Activated T-cell treated with anti-CD3 and anti-CD28 coated beads, Interleukin-2, amount 50 U/mL, for 24 hours (primary cell): ENCODE data around the gene AKR1C4.
"Not testable (repeated sequence)": the region's sequence is repeated elsewhere in the genome, so short reads cannot be mapped to it uniquely, and the experiment has no call there.

Experiments used
- DNase-seq: peaks from one replicate; pipeline ENCODE4 v3.0.0-alpha.2; 2020
- H3K27ac Mint-ChIP-seq: 2 replicates; pipeline ENCODE4 v1.8.0; 2020; ENCODE audit warnings: mild to moderate bottlenecking, mixed read lengths
- H3K27me3 Mint-ChIP-seq: 2 replicates; pipeline ENCODE4 v1.8.0; 2020; ENCODE audit warnings: mixed read lengths
- H3K36me3 Mint-ChIP-seq: 2 replicates; pipeline ENCODE4 v1.8.0; 2020; ENCODE audit warnings: low read depth, mixed read lengths
- H3K4me1 Mint-ChIP-seq: 2 replicates; pipeline ENCODE4 v1.8.0; 2020; ENCODE audit warnings: low read depth, mixed read lengths
- H3K4me3 Mint-ChIP-seq: 2 replicates; pipeline ENCODE4 v1.8.0; 2020; ENCODE audit warnings: mild to moderate bottlenecking, moderate library complexity, mixed read lengths
- H3K9me3 Mint-ChIP-seq: 2 replicates; pipeline ENCODE4 v1.8.0; 2020; ENCODE audit warnings: mixed read lengths

Gene AKR1C4

GRCh38 chr10:5233324-5233723, 36.7 kb downstream of the AKR1C4 start:
- Mint-ChIP-seq H3K4me3 (no peak overlapping the region), H3K9me3 (peaks cover 19% of the 10 kb centered on the region), H3K27me3 (no peaks in the 10 kb centered on the region), H3K36me3 (peaks cover 4% of the 10 kb centered on the region), H3K27ac (no peak overlapping the region), H3K4me1 (no peaks in the 10 kb centered on the region)
- DNase-seq: no peak

GRCh38 chr10:5234106-5234860, 37.6 kb downstream of the AKR1C4 start:
- no peaks in the 10 kb centered on the region for H3K27me3 Mint-ChIP-seq
- no peak for DNase-seq
- H3K27ac Mint-ChIP-seq: no peak overlapping the region
- H3K4me3 Mint-ChIP-seq: no peak overlapping the region
- peaks cover 26% of the 10 kb centered on the region for H3K9me3 Mint-ChIP-seq
- peaks cover 4% of the 10 kb centered on the region for H3K36me3 Mint-ChIP-seq
- no peaks in the 10 kb centered on the region for H3K4me1 Mint-ChIP-seq

GRCh38 chr10:5237541-5237940, 40.9 kb downstream of the AKR1C4 start:
- H3K4me3 Mint-ChIP-seq, H3K27me3 Mint-ChIP-seq, H3K27ac Mint-ChIP-seq, DNase-seq, H3K36me3 Mint-ChIP-seq, H3K4me1 Mint-ChIP-seq: not testable (repeated sequence)
- peaks cover 26% of the 10 kb centered on the region for H3K9me3 Mint-ChIP-seq

- Mint-ChIP-seq H3K4me1 (no peaks in the 10 kb centered on the region), H3K4me3 (no peak overlapping the region), H3K36me3 (peaks cover 2% of the 10 kb centered on the region), H3K9me3 (peaks cover 12% of the 10 kb centered on the region), H3K27me3 (no peaks in the 10 kb centered on the region), H3K27ac (no peak overlapping the region)
- no peak for DNase-seq
Observed at GRCh38 chr10:5242585-5242984, 45.9 kb downstream of the AKR1C4 start.

- H3K27me3 Mint-ChIP-seq: no peaks in the 10 kb centered on the region
- H3K4me1 Mint-ChIP-seq: no peaks in the 10 kb centered on the region
- H3K27ac Mint-ChIP-seq: no peak overlapping the region
Observed at GRCh38 chr10:5243521-5243987, 46.9 kb downstream of the AKR1C4 start.

GRCh38 chr10:5252177-5253037, 55.8 kb downstream of the AKR1C4 start:
- no peak for DNase-seq
- Mint-ChIP-seq H3K27ac (no peak overlapping the region), H3K4me3 (no peak overlapping the region), H3K27me3 (no peaks in the 10 kb centered on the region), H3K9me3 (no peaks in the 10 kb centered on the region), H3K36me3 (no peaks in the 10 kb centered on the region), H3K4me1 (no peaks in the 10 kb centered on the region)

More at GRCh38 chr10:5243521-5243987, 46.9 kb downstream of the AKR1C4 start:
- DNase-seq: no peak
- peaks cover 4% of the 10 kb centered on the region for H3K9me3 Mint-ChIP-seq
- no peaks in the 10 kb centered on the region for H3K36me3 Mint-ChIP-seq
- no peak overlapping the region for H3K4me3 Mint-ChIP-seq

GRCh38 chr10:5254488-5254887, 57.9 kb downstream of the AKR1C4 start:
- Mint-ChIP-seq H3K27me3 (no peaks in the 10 kb centered on the region), H3K36me3 (no peaks in the 10 kb centered on the region), H3K9me3 (no peaks in the 10 kb centered on the region), H3K27ac (no peak overlapping the region), H3K4me1 (no peaks in the 10 kb centered on the region), H3K4me3 (no peak overlapping the region)
- DNase-seq: no peak

GRCh38 chr10:5257768-5258167, 61.1 kb downstream of the AKR1C4 start:
- not testable (repeated sequence) for DNase-seq, H3K4me3 Mint-ChIP-seq, H3K27ac Mint-ChIP-seq, H3K36me3 Mint-ChIP-seq, H3K4me1 Mint-ChIP-seq, H3K9me3 Mint-ChIP-seq, H3K27me3 Mint-ChIP-seq

GRCh38 chr10:5259132-5259951, 62.7 kb downstream of the AKR1C4 start:
- Mint-ChIP-seq H3K36me3 (peaks cover 8% of the 10 kb centered on the region), H3K9me3 (no peaks in the 10 kb centered on the region), H3K4me3 (no peak overlapping the region), H3K4me1 (no peaks in the 10 kb centered on the region), H3K27ac (no peak overlapping the region), H3K27me3 (no peaks in the 10 kb centered on the region)
- no peak for DNase-seq

GRCh38 chr10:5259952-5260578, 63.4 kb downstream of the AKR1C4 start:
- Mint-ChIP-seq H3K4me3 (no peak overlapping the region), H3K4me1 (no peaks in the 10 kb centered on the region), H3K36me3 (peaks cover 11% of the 10 kb centered on the region), H3K27ac (no peak overlapping the region), H3K9me3 (peaks cover 2% of the 10 kb centered on the region), H3K27me3 (no peaks in the 10 kb centered on the region)
- no peak for DNase-seq

GRCh38 chr10:5260828-5261227, 64.2 kb downstream of the AKR1C4 start:
- H3K27ac Mint-ChIP-seq: no peak overlapping the region
- H3K36me3 Mint-ChIP-seq: peaks cover 16% of the 10 kb centered on the region
- H3K27me3 Mint-ChIP-seq: no peaks in the 10 kb centered on the region
- no peak overlapping the region for H3K4me3 Mint-ChIP-seq
- DNase-seq: no peak
- no peaks in the 10 kb centered on the region for H3K4me1 Mint-ChIP-seq
- peaks cover 4% of the 10 kb centered on the region for H3K9me3 Mint-ChIP-seq

- no peaks in the 10 kb centered on the region for H3K27me3 Mint-ChIP-seq
- no peak overlapping the region for H3K4me3 Mint-ChIP-seq
- DNase-seq: no peak
- H3K9me3 Mint-ChIP-seq: peaks cover 8% of the 10 kb centered on the region
- H3K36me3 Mint-ChIP-seq: peaks cover 25% of the 10 kb centered on the region
- H3K4me1 Mint-ChIP-seq: no peaks in the 10 kb centered on the region
- H3K27ac Mint-ChIP-seq: no peak overlapping the region
Observed at GRCh38 chr10:5265139-5265538, 68.5 kb downstream of the AKR1C4 start.

GRCh38 chr10:5266351-5266750, 69.7 kb downstream of the AKR1C4 start:
- peaks cover 25% of the 10 kb centered on the region for H3K36me3 Mint-ChIP-seq
- no peaks in the 10 kb centered on the region for H3K27me3 Mint-ChIP-seq

GRCh38 chr10:5266804-5267203, 70.2 kb downstream of the AKR1C4 start:
- DNase-seq: no peak
- peaks cover 25% of the 10 kb centered on the region for H3K36me3 Mint-ChIP-seq
- H3K27me3 Mint-ChIP-seq: no peaks in the 10 kb centered on the region
- H3K9me3 Mint-ChIP-seq: peaks cover 8% of the 10 kb centered on the region
- H3K4me1 Mint-ChIP-seq: no peaks in the 10 kb centered on the region
- H3K4me3 Mint-ChIP-seq: no peak overlapping the region
- H3K27ac Mint-ChIP-seq: no peak overlapping the region

More at GRCh38 chr10:5266351-5266750, 69.7 kb downstream of the AKR1C4 start:
- peaks cover 8% of the 10 kb centered on the region for H3K9me3 Mint-ChIP-seq
- no peak for DNase-seq
- H3K4me1 Mint-ChIP-seq: no peaks in the 10 kb centered on the region
- H3K4me3 Mint-ChIP-seq: no peak overlapping the region
- H3K27ac Mint-ChIP-seq: no peak overlapping the region
